Measurements from ENCODE around the gene GPR62.
A peak's percentile ranks its signal among the peaks of the same experiment; 100 is the strongest.

GPR62 gene

GRCh38 chr3:51997172-51997571 is 42.0 kb downstream of the GPR62 start:
- TF ChIP-seq, protein P1, sequence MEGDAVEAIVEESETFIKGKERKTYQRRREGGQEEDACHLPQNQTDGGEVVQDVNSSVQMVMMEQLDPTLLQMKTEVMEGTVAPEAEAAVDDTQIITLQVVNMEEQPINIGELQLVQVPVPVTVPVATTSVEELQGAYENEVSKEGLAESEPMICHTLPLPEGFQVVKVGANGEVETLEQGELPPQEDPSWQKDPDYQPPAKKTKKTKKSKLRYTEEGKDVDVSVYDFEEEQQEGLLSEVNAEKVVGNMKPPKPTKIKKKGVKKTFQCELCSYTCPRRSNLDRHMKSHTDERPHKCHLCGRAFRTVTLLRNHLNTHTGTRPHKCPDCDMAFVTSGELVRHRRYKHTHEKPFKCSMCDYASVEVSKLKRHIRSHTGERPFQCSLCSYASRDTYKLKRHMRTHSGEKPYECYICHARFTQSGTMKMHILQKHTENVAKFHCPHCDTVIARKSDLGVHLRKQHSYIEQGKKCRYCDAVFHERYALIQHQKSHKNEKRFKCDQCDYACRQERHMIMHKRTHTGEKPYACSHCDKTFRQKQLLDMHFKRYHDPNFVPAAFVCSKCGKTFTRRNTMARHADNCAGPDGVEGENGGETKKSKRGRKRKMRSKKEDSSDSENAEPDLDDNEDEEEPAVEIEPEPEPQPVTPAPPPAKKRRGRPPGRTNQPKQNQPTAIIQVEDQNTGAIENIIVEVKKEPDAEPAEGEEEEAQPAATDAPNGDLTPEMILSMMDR (conservative IDR thresholded peaks at IDR 0.05; ENCODE audit: low read length), result no peak
- no peak overlapping the region for H3K4me3 ChIP-seq (ENCODE audit: low read length)
- no peak for DNase-seq (ENCODE audit: low read depth)

DNA sequence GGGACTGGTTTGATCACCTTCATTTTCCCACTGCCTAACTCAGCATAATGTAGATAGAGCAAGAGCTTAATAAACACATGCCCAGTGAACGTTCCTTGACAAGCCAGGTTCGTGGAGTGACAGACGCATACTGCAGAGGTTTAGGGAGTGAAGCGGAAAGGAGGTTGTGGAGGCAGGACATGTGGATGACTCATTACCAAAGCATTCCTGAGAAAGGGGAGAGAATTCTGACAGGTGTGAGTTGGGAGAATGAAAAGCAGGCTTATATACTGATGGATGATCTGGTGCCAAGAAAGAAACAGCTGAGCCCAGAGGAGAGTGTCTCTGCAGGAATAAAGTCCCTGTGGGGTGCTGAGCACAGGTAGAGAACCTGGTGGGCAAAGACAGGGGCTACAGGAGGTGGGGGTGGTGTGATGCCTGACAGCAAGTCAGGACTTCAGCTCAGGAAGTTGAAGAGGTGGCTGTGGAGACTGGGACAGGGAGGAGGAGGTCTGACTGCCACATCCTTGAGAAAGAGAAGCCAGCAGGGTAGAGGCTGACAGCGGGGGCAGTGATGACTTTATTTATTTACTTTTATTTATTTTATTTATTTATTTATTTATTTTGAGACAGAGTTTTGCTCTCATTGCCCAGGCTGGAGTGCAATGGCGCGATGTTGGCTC is 42.9 kb downstream of the GPR62 start:
- no peak for DNase-seq (ENCODE audit: low read depth)
- H3K4me3 ChIP-seq (ENCODE audit: low read length), result no peak overlapping the region
- TF ChIP-seq, protein P1 (conservative IDR thresholded peaks at IDR 0.05; ENCODE audit: low read length), result no peak

DNA sequence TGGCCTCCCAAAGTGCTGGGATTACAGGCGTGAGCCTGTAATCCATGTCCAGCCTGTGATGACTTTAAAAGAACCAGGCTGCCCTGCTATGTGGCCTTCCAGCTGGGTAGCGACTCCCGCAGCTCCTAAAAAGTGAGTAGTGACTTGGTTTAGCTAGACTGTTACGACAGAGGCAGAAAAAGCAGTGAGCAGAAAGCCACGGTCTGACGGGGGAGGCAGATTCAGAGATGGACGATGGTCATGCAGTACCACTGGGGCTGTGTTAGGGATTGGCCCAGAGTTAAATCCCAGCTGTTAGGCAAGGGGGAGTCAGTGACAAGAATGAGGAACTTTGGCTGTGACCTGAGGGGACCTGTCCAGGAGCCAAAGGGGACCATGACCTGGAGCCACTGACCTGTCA is 43.6 kb downstream of the GPR62 start:
- DNase-seq (ENCODE audit: low read depth), result no peak
- no peak overlapping the region for H3K4me3 ChIP-seq (ENCODE audit: low read length)
- TF ChIP-seq, protein P1 (conservative IDR thresholded peaks at IDR 0.05; ENCODE audit: low read length), result no peak

DNA sequence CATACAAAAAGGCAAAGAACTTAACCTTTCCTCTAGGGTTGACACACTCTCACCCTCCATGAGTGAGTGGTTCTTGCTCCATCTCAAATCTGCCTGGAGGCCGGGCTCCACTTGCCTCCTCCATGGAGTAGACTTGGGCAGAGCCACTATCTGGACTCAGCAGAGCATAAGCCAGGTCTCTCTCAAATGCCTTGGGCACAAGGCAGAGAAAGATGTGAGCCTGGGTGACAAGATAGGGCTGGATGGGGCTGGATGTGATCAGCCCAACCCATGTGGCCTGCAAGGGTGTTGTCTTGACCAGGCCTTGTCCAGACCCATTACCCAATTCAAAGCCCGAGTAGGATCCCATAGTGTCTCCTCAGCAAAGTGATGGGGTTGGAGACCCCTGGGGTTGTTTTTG is 44.7 kb downstream of the GPR62 start:
- H3K4me3 ChIP-seq (ENCODE audit: low read length), result no peak overlapping the region
- TF ChIP-seq, protein P1 (conservative IDR thresholded peaks at IDR 0.05; ENCODE audit: low read length), result no peak
- DNase-seq (ENCODE audit: low read depth), result no peak

DNA sequence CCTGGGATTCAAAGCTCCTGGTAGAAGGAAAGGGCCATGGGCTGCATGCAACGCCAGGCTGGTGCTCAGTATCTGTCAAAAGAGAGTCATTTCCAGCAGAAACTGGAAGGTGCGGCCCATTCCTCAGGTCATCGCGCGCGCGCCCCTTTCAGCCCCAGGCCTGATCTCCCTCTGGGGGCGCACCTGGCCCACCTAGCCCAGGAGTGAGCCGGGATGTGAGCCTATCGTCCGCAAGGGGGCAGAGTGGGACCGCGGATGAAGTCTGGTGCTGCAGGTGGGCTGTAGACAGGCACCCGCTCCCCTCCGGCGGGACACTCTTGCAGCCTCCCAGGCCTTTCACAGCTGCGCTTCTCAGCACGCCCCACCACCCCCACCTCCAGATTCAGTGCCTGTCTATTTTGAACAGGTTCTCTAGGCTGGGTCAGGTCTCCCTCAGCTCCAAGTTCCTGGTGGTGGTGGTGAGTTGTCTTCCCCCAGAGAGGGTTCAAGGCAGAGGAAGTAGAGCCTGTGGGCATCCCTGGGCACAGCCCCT is 46.3 kb downstream of the GPR62 start:
- DNase-seq (ENCODE audit: low read depth), result peak; percentile 33
- H3K4me3 ChIP-seq (ENCODE audit: low read length), result no peak overlapping the region
- TF ChIP-seq, protein P1 (conservative IDR thresholded peaks at IDR 0.05; ENCODE audit: low read length), result peak; percentile 87

GRCh38 chr3:52002748-52003147 is 47.6 kb downstream of the GPR62 start:
- TF ChIP-seq, protein P1 (conservative IDR thresholded peaks at IDR 0.05; ENCODE audit: low read length), result no peak
- no peak for DNase-seq (ENCODE audit: low read depth)
- H3K4me3 ChIP-seq (ENCODE audit: low read length), result no peak overlapping the region

- H3K4me3 ChIP-seq (ENCODE audit: low read length), result no peak overlapping the region
- TF ChIP-seq, protein P1 (conservative IDR thresholded peaks at IDR 0.05; ENCODE audit: low read length), result peak; percentile 55
- peak; percentile 35 for DNase-seq (ENCODE audit: low read depth)
These were observed 49.1 kb downstream of the GPR62 start for GRCh38 chr3:52004163-52004787.
